ENCODE measurements around the gene CCDC116.

DNA sequence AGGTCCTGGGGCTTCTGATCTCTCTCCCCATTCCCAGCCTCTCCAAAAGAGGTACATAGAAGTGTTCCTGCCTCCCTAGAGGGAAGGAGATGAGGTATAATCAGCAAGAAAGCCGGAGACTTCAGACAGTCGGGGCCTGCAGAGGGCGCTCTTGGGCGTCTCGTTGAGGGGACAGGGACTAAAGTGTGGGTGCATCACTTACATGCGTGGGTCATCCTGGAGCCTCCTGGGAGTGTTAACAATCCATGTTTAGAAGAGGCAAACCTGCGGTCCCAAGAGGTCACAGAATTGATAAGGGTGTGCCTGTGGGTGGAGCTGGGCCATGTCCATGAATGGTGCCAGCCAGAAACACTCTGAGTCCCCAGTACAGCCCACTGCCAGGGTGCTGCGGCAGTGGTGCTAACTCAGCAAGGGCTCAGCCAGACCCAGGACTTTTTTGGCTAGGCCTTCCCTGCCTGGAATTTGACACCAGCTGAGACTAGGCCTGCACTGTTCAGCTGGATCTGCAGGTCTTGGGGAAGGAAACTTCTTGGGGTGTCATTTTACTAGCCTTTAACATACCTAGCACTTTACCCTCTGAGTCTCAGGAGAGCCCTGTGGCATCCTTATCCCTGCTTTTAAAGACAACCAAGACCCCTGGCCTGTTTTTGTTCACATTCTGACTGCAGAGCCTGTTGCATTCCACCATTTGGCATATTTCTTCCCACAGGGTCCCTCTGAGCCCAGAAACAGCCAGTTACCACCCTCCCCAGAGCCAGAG is 8.3 kb upstream of the CCDC116 start:
- TF ChIP-seq, protein P1, sequence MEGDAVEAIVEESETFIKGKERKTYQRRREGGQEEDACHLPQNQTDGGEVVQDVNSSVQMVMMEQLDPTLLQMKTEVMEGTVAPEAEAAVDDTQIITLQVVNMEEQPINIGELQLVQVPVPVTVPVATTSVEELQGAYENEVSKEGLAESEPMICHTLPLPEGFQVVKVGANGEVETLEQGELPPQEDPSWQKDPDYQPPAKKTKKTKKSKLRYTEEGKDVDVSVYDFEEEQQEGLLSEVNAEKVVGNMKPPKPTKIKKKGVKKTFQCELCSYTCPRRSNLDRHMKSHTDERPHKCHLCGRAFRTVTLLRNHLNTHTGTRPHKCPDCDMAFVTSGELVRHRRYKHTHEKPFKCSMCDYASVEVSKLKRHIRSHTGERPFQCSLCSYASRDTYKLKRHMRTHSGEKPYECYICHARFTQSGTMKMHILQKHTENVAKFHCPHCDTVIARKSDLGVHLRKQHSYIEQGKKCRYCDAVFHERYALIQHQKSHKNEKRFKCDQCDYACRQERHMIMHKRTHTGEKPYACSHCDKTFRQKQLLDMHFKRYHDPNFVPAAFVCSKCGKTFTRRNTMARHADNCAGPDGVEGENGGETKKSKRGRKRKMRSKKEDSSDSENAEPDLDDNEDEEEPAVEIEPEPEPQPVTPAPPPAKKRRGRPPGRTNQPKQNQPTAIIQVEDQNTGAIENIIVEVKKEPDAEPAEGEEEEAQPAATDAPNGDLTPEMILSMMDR (IDR thresholded peaks at IDR 0.05): peak in 8 of 12 donors; percentile 9 to 50 (median 26)
- TF ChIP-seq POLR2A (IDR thresholded peaks at IDR 0.05): no peak
